K562 (cell line): ENCODE data around the gene DDX46. TPM values are rescaled to one million over a fixed set of nuclear protein-coding genes. Genes with fewer than 3 reads are reported as not detected.

Experiments used
- ATAC-seq: fragments of 200-7000 bp; cut with Tn5 transposase; 3 replicates; pipeline ENCODE4 v1.9.1; 2020; ENCODE audit warnings: moderate library complexity
- BruUV-seq: library from RNA; stranded (reverse); fragments of 400-500 nt; replicated peaks from 2 replicates; lab custom pipeline; 2021; lab: Mats Ljungman, UMichigan
- CTCF ChIA-PET: fragments of 300-600 bp; formaldehyde crosslinking; extraction: SDS; loops from one replicate; lab custom pipeline; 2021; ENCODE audit warnings: low intra/inter-chr PET ratio; lab: Yijun Ruan, JAX
- POLR2A ChIA-PET: fragments of 300-600, 350-650 bp; sonication (Branson Sonifier 250); formaldehyde crosslinking; extraction: SDS; loops from one replicate; lab custom pipeline; 2021; ENCODE audit warnings: antibody characterized with exemption, inconsistent platforms; lab: Yijun Ruan, JAX
- DNase-seq, 4 experiments: peaks; one replicate each; pipeline versions ENCODE4 v3.0.0 to v3.0.0-alpha.2; 2011 to 2018; ENCODE audit warnings: low spot score in 3 of 4, mixed read lengths in 3 of 4; ENCODE audit errors: extremely low read depth in 1 of 4
- FAIRE-seq: peaks from 2 replicates; lab custom pipeline; 2011; peaks lifted over from hg19 to GRCh38; lab: Jason Lieb, UNC
- H2AFZ ChIP-seq: 2 replicates; pipeline ENCODE4 v1.6.0; 2011; ENCODE audit warnings: low read depth, low read length, control low read depth, inconsistent platforms
- H3K27ac ChIP-seq: fragments of 200-600 bp; 3 replicates; pipeline ENCODE4 v1.8.0; 2011; ENCODE audit warnings: low read depth, mild to moderate bottlenecking, control low read depth, inconsistent platforms, low read length, moderate library complexity, mixed read lengths; ENCODE audit errors: extremely low read depth
- H3K27me3 ChIP-seq, 2 experiments: fragments of 300-600 bp in 1 of 2; 2 replicates in 1 of 2; 3 replicates in 1 of 2; pipeline versions ENCODE4 v1.6.0 to v1.8.0; 2011; ENCODE audit warnings: inconsistent platforms in 2 of 2, low read length in 2 of 2, mild to moderate bottlenecking in 1 of 2, mixed read lengths in 1 of 2, moderate library complexity in 1 of 2; ENCODE audit not compliant: control insufficient read depth in 2 of 2, insufficient read depth in 2 of 2
- H3K36me3 ChIP-seq: fragments of 300-600 bp; 3 replicates; pipeline ENCODE4 v1.8.0; 2011; ENCODE audit warnings: mild to moderate bottlenecking, low read length, inconsistent platforms; ENCODE audit not compliant: control insufficient read depth, insufficient read depth
- H3K4me1 ChIP-seq, 2 experiments: fragments of 200-600 bp in 1 of 2; replicated peaks in 1 of 2; 2 replicates in 1 of 2; 3 replicates in 1 of 2; pipeline versions ENCODE4 v1.5.1 to v1.8.0; 2011; ENCODE audit warnings: inconsistent platforms in 2 of 2, low read length in 2 of 2, mild to moderate bottlenecking in 1 of 2, mixed read lengths in 1 of 2, moderate library complexity in 1 of 2; ENCODE audit not compliant: control insufficient read depth in 2 of 2, insufficient read depth in 2 of 2
- H3K4me2 ChIP-seq: 2 replicates; pipeline ENCODE4 v1.6.1; 2011; ENCODE audit warnings: low read length, control low read depth, inconsistent platforms, mixed read lengths; ENCODE audit not compliant: insufficient read depth
- H3K4me3 ChIP-seq: fragments of 200-600 bp; sonication (generic), shearing (Covaris generic); 2 replicates; pipeline ENCODE4 v1.5.1; 2016; ENCODE audit warnings: control low read depth, inconsistent platforms
- H3K79me2 ChIP-seq: fragments of 200-600 bp; 3 replicates; pipeline ENCODE4 v1.8.0; 2011; ENCODE audit warnings: low read length, inconsistent platforms; ENCODE audit not compliant: control insufficient read depth, insufficient read depth
- H3K9ac ChIP-seq, 2 experiments: 2 replicates each; pipeline versions ENCODE4 v1.6.0 to v1.6.1; 2011; ENCODE audit warnings: low read depth in 2 of 2, low read length in 2 of 2, control low read depth in 1 of 2, inconsistent platforms in 1 of 2, mild to moderate bottlenecking in 1 of 2, mixed read lengths in 1 of 2; ENCODE audit not compliant: insufficient read depth in 1 of 2
- H3K9me1 ChIP-seq: one replicate; pipeline ENCODE4 v1.6.0; 2011; ENCODE audit warnings: inconsistent platforms, mild to moderate bottlenecking, low read length, moderate library complexity; ENCODE audit not compliant: control insufficient read depth, insufficient read depth
- H3K9me3 ChIP-seq: replicated peaks from 2 replicates; pipeline ENCODE4 v1.5.1; 2011; ENCODE audit warnings: low read depth, low read length, inconsistent platforms; ENCODE audit not compliant: control insufficient read depth, insufficient read depth
- H4K20me1 ChIP-seq: replicated peaks from 2 replicates; pipeline ENCODE4 v1.6.1; 2011; ENCODE audit warnings: low read length, inconsistent platforms, mixed read lengths; ENCODE audit not compliant: control insufficient read depth, insufficient read depth
- FOXK1 ChIP-seq: sonication (generic); formaldehyde crosslinking; IDR thresholded peaks from 2 replicates; pipeline ENCODE4 v1.8.0; 2022; ENCODE audit warnings: missing genetic modification reagents, mild to moderate bottlenecking, borderline replicate concordance
- HDAC8 ChIP-seq: fragments of 450-650 bp; IDR thresholded peaks from 2 replicates; pipeline ENCODE4 v1.6.1; 2016; ENCODE audit warnings: mild to moderate bottlenecking, missing genetic modification characterization, moderate library complexity, missing compliant biosample characterization
- KDM1A ChIP-seq, 2 experiments: fragments of 450-650 bp; IDR thresholded peaks; 2 replicates each; pipeline ENCODE4 v1.6.1; 2016; ENCODE audit warnings: mild to moderate bottlenecking in 2 of 2
- MCM5 ChIP-seq: fragments of 450-650 bp; IDR thresholded peaks from 2 replicates; pipeline ENCODE4 v1.6.1; 2016; ENCODE audit warnings: low read depth
- MXI1 ChIP-seq: IDR thresholded peaks from 2 replicates; pipeline ENCODE4 v1.6.1; 2011; ENCODE audit warnings: low read depth, mild to moderate bottlenecking, improper control_type of control experiment, low read length
- NCOA1 ChIP-seq: fragments of 450-650 bp; IDR thresholded peaks from 2 replicates; pipeline ENCODE4 v1.6.1; 2016; ENCODE audit warnings: low read depth
- NR1H2 ChIP-seq: sonication (generic); formaldehyde crosslinking; IDR thresholded peaks from 2 replicates; pipeline ENCODE4 v1.4.0; 2020; ENCODE audit warnings: mild to moderate bottlenecking, missing genetic modification reagents
- RBM25 ChIP-seq: fragments of 200-400 bp; formaldehyde crosslinking; IDR thresholded peaks from 2 replicates; pipeline ENCODE4 v1.6.1; 2018; ENCODE audit warnings: low read length, low read depth, moderate library complexity; ENCODE audit not compliant: severe bottlenecking
- ZFP36 ChIP-seq: fragments of 150-350 bp; IDR thresholded peaks from 2 replicates; pipeline ENCODE4 v1.6.1; 2018; ENCODE audit warnings: low read length, low read depth; ENCODE audit not compliant: partially characterized antibody
- ZNF780A ChIP-seq: fragments of 250-450 bp; sonication (Bioruptor Pico); IDR thresholded peaks from 2 replicates; pipeline ENCODE4 v1.5.0; 2021; ENCODE audit warnings: mild to moderate bottlenecking
- WGBS: fragments of 100-300 bp; shearing (Covaris generic); methylation state at CpG from one replicate; pipeline ENCODE4 v1.1.6; 2016; ENCODE audit warnings: low coverage, mixed read lengths; ENCODE audit not compliant: insufficient coverage; ENCODE audit errors: missing lambda C conversion rate; 5-methylcytosine and 5-hydroxymethylcytosine counted together
- in situ Hi-C: fragments of 300-500 bp; cut with MboI; formaldehyde crosslinking; loops from 4 replicates; pipeline ENCODE4 v1.15.0; 2018; ENCODE audit warnings: inconsistent platforms, mixed read lengths
- intact Hi-C: fragments of 100-400 bp; cut with micrococcal nuclease; formaldehyde crosslinking; loops from 2 replicates; pipeline ENCODE4 v1.14.2; 2022
- polyA plus RNA-seq, 8 experiments: library from polyadenylated mRNA; depleted of rRNA in 4 of 8; stranded (reverse) in 5 of 8; unstranded in 3 of 8; fragments of >200 nt; fragmentation: Nextera tagmentation in 2 of 8; fragmentation: Illumina TruSeq in 1 of 8; extraction: Ambion mirVana in 2 of 8; extraction: Trizol in 1 of 8; gene quantifications; 2 replicates each; pipeline versions ENCODE4 v1.2.1 to v1.2.3, GENCODE V29; 2011 to 2014; ENCODE audit warnings: inconsistent platforms in 1 of 8, missing spikeins in 1 of 8
- total RNA-seq, 7 experiments: library from RNA; depleted of rRNA in 6 of 7; stranded (reverse); fragments of >200 nt in 6 of 7; fragmentation: Illumina TruSeq in 2 of 7; extraction: Trizol in 2 of 7; gene quantifications; 2 replicates each; pipeline versions ENCODE4 v1.2.1 to v1.2.3, GENCODE V29; 2011 to 2021; ENCODE audit warnings: low replicate concordance in 1 of 7
- TF ChIP-seq, protein P1 (sequence below): sonication (generic); formaldehyde crosslinking; IDR thresholded peaks from 2 replicates; pipeline ENCODE4 v1.8.0; 2022; ENCODE audit warnings: mild to moderate bottlenecking, missing genetic modification reagents
- TF ChIP-seq, protein P2 (sequence below): sonication (generic); formaldehyde crosslinking; IDR thresholded peaks from 2 replicates; pipeline ENCODE4 v1.8.0; 2022; ENCODE audit warnings: missing genetic modification reagents, mild to moderate bottlenecking, borderline replicate concordance

Gene DDX46
- total and polyA plus RNA-seq, 9 of the 15 experiments (the other 6 are each of a cell fraction or from before 2014, with no cell fraction given), result 26.2 to 99.0 (median 76.4) TPM

DNA sequence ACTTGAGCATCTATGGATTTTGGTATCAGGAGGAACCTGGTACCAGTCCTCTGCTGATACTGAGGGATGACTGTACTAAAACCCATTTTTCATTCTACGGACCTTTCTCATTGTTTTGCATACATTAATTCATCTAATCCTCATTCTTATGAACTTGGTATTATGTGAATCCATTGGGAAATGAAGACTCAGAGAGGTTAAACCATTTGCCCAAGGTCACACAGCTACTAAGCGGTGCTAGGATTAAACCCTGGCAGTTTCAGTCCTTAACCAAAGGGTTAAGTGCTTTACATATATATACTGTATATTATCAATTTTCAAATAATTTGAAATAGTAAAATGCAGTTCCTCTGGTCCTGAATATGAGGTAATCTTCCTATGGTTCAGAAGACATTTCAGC is 16.4 kb upstream of the DDX46 start:
- in situ Hi-C loops, result no loop called here
- Histone ChIP-seq H3K4me3 (no peak overlapping the region), H3K27ac (no peak overlapping the region), H3K79me2 (peaks cover 32% of the 10 kb centered on the region), H3K27me3 (no peaks in the 10 kb centered on the region), H3K36me3 (peaks cover 32% of the 10 kb centered on the region; the same call in 2 of the 3 replicates), H3K4me2 (no peak overlapping the region), H4K20me1 (no peaks in the 10 kb centered on the region), H3K9ac (no peak overlapping the region), H3K9me1 (no peaks in the 10 kb centered on the region), H2AFZ (no peak overlapping the region), H3K9me3 (no peaks in the 10 kb centered on the region), H3K4me1 (peaks cover 13 to 15% of the 10 kb centered on the region in 2 experiments)
- BruUV-seq, result no TSS peak
- POLR2A ChIA-PET, result interaction anchor here (1.1 to 1.6 kb wide), 2 partner anchors 9 to 14 kb away, joined by 3 to 5 read pairs; no protein-coding TSS in a partner anchor
- CTCF ChIA-PET, result no interaction called here
- 87% methylated on average over 2 of the region's 2 CpGs for WGBS
- FAIRE-seq (no peak), ATAC-seq (no peak), DNase-seq (no peak)
- intact Hi-C loops, result no loop called here
- TF ChIP-seq FOXK1 (CRISPR knock-in tag), result no peak
- 0 out of 4 replicates have a peak, but pooled peaks of 1 of the 2 experiments have one; percentile 25 for TF ChIP-seq KDM1A (IDR thresholded peaks at IDR 0.05)
- peak; percentile 47 for TF ChIP-seq ZFP36
- TF ChIP-seq RBM25, result peak; percentile 72
- TF ChIP-seq HDAC8 (tag), result no peak

DNA sequence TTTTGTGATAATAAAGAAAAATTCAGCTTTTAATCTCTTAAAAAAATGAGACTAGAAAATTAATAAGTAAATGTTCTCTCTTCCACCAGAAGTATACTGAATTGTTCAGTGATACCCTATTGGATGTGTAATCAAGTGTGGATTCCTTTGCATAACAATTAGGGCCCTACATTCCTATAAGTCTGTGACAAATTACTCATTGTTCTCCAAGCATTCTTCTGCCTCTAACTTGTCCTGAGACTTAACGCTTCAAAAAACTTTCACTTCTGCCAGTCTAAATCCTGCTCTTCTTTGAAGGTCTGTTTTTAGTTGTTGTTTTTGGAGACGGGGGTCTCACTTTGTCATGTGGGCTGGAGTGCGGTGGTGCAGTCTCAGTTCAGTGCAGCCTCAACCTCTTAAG is 9.2 kb upstream of the DDX46 start:
- Histone ChIP-seq H2AFZ (no peak overlapping the region), H3K36me3 (peaks cover 18% of the 10 kb centered on the region; the same call in 1 of the 3 replicates), H3K4me2 (no peak overlapping the region), H3K9me3 (no peaks in the 10 kb centered on the region), H4K20me1 (no peaks in the 10 kb centered on the region), H3K27ac (no peak overlapping the region), H3K27me3 (no peaks in the 10 kb centered on the region), H3K9me1 (no peaks in the 10 kb centered on the region), H3K9ac (no peak overlapping the region), H3K4me3 (no peak overlapping the region), H3K4me1 (no peaks in the 10 kb centered on the region), H3K79me2 (no peaks in the 10 kb centered on the region)
- in situ Hi-C loops (no loop called here), intact Hi-C loops (no loop called here)
- DNase-seq (no peak), ATAC-seq (no peak), FAIRE-seq (no peak)
- ChIA-PET CTCF (no interaction called here), POLR2A (interaction anchor here (2.6 kb wide), 1 partner anchor 9 kb away, joined by 15 read pairs; no protein-coding TSS in a partner anchor)
- WGBS, result 89% methylated on average over 3 of the region's 3 CpGs
- BruUV-seq, result no TSS peak
- TF ChIP-seq, protein P1, sequence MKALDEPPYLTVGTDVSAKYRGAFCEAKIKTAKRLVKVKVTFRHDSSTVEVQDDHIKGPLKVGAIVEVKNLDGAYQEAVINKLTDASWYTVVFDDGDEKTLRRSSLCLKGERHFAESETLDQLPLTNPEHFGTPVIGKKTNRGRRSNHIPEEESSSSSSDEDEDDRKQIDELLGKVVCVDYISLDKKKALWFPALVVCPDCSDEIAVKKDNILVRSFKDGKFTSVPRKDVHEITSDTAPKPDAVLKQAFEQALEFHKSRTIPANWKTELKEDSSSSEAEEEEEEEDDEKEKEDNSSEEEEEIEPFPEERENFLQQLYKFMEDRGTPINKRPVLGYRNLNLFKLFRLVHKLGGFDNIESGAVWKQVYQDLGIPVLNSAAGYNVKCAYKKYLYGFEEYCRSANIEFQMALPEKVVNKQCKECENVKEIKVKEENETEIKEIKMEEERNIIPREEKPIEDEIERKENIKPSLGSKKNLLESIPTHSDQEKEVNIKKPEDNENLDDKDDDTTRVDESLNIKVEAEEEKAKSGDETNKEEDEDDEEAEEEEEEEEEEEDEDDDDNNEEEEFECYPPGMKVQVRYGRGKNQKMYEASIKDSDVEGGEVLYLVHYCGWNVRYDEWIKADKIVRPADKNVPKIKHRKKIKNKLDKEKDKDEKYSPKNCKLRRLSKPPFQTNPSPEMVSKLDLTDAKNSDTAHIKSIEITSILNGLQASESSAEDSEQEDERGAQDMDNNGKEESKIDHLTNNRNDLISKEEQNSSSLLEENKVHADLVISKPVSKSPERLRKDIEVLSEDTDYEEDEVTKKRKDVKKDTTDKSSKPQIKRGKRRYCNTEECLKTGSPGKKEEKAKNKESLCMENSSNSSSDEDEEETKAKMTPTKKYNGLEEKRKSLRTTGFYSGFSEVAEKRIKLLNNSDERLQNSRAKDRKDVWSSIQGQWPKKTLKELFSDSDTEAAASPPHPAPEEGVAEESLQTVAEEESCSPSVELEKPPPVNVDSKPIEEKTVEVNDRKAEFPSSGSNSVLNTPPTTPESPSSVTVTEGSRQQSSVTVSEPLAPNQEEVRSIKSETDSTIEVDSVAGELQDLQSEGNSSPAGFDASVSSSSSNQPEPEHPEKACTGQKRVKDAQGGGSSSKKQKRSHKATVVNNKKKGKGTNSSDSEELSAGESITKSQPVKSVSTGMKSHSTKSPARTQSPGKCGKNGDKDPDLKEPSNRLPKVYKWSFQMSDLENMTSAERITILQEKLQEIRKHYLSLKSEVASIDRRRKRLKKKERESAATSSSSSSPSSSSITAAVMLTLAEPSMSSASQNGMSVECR (CRISPR knock-in tag), result no peak
- TF ChIP-seq MXI1, result no peak
- no peak for TF ChIP-seq ZNF780A (CRISPR knock-in tag)
- TF ChIP-seq, protein P2, sequence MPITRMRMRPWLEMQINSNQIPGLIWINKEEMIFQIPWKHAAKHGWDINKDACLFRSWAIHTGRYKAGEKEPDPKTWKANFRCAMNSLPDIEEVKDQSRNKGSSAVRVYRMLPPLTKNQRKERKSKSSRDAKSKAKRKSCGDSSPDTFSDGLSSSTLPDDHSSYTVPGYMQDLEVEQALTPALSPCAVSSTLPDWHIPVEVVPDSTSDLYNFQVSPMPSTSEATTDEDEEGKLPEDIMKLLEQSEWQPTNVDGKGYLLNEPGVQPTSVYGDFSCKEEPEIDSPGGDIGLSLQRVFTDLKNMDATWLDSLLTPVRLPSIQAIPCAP, result no peak
- TF ChIP-seq NR1H2, result no peak
- TF ChIP-seq MCM5, result no peak
- no peak for TF ChIP-seq NCOA1
